ENCODE results near the gene BBC3. TPM values are rescaled to one million over a fixed set of nuclear protein-coding genes. Genes with fewer than 3 reads are reported as not detected.
A peak's percentile ranks its signal among the peaks of the same experiment; 100 is the strongest.
"Not testable (repeated sequence)": the region's sequence is repeated elsewhere in the genome, so short reads cannot be mapped to it uniquely, and the experiment has no call there.

The BBC3 gene
- total RNA-seq, 1 donor from 2014 or later, result 14.9 TPM

DNA sequence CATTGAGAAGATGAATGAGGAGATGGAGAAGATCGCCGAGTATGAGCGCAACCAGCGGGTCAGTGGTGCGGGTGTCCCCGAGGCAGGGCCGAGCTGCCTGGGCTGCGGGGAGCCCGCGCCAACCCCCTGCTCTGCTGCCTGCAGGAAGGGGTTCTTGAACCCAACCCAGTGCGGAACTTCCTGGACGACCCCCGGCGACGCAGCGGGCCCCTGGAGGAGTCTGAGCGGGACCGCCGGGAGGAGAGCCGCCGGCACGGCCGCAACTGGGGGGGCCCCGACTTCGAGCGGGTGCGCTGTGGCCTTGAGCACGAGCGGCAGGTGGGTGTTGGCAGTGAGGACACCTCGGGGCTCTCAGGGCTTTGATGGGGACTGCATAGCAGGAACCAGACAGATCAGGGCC, 33.6 kb upstream of the BBC3 start:
- peaks cover 0 to 2% of the 10 kb centered on the region in 2 donors for H3K4me1 ChIP-seq
- H3K9me3 ChIP-seq, result no peaks in the 10 kb centered on the region
- no peak overlapping the region for H3K27ac ChIP-seq
- DNase-seq (ENCODE audit: low spot score in 2 of 2), result no peak
- H3K4me3 ChIP-seq, result no peak overlapping the region
- no peaks in the 10 kb centered on the region for H3K27me3 ChIP-seq
- H3K36me3 ChIP-seq, result peaks cover 66 to 85% of the 10 kb centered on the region in 2 donors
- intact Hi-C loops (cut with DNase I), result no loop called here
- TF ChIP-seq, protein P1, sequence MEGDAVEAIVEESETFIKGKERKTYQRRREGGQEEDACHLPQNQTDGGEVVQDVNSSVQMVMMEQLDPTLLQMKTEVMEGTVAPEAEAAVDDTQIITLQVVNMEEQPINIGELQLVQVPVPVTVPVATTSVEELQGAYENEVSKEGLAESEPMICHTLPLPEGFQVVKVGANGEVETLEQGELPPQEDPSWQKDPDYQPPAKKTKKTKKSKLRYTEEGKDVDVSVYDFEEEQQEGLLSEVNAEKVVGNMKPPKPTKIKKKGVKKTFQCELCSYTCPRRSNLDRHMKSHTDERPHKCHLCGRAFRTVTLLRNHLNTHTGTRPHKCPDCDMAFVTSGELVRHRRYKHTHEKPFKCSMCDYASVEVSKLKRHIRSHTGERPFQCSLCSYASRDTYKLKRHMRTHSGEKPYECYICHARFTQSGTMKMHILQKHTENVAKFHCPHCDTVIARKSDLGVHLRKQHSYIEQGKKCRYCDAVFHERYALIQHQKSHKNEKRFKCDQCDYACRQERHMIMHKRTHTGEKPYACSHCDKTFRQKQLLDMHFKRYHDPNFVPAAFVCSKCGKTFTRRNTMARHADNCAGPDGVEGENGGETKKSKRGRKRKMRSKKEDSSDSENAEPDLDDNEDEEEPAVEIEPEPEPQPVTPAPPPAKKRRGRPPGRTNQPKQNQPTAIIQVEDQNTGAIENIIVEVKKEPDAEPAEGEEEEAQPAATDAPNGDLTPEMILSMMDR (IDR thresholded peaks at IDR 0.05), result no peak

DNA sequence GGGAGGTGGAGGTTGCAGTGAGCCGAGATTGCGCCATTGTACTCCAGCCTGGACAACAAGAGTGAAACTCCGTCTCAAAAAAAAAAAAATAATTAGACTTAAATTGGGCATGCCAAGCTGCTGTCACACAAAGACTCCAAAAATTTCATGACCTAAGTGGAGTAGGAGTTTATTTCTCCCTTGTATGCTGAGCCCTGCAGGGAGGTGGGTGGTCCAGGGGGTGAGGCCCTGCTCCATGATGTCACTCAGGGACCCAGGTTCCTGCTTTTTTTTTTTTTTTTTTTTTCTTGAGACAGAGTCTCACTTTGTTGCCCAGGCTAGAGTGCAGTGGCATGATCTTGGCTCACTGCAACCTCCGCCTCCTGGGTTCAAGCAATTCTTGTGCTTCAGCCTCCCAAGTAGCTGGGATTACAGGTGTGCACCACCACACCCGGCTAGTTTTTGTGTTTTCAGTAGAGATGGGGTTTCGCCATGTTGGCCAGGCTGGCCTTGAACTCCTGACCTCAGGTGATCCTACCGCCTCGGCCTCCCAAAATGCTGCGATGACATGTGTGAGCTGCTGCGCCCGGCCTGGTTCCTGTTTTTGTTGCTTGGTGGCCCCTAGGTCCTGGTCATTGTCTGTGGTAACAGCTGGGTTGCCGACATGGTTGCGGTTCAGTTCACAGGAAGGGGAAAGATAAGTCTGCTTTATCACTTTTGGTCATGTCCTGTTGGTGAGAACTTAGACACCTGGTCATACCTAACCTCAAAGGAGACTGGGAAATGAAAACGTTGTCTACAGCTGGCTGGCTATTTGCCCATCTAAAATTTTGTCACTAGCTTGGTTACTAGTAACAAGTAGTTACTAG, 31.2 kb upstream of the BBC3 start:
- Histone ChIP-seq H3K4me1 (peaks cover 0 to 22% of the 10 kb centered on the region in 2 donors), H3K36me3 (peaks cover 65 to 84% of the 10 kb centered on the region in 2 donors)
- H3K9me3 ChIP-seq; DNase-seq (ENCODE audit: low spot score in 2 of 2); intact Hi-C loops (cut with DNase I); H3K4me3 ChIP-seq; H3K27ac ChIP-seq; H3K27me3 ChIP-seq: not testable (repeated sequence)

GRCh38 chr19:47260476-47260875, 29.5 kb upstream of the BBC3 start:
- H3K4me3 ChIP-seq, result no peak overlapping the region
- H3K27ac ChIP-seq, result no peak overlapping the region
- TF ChIP-seq, protein P1 (IDR thresholded peaks at IDR 0.05), result no peak
- intact Hi-C loops (cut with DNase I), result no loop called here
- peaks cover 50 to 71% of the 10 kb centered on the region in 2 donors for H3K36me3 ChIP-seq
- H3K9me3 ChIP-seq, result no peaks in the 10 kb centered on the region
- DNase-seq (ENCODE audit: low spot score in 2 of 2), result no peak
- H3K27me3 ChIP-seq, result no peaks in the 10 kb centered on the region
- peaks cover 0 to 28% of the 10 kb centered on the region in 2 donors for H3K4me1 ChIP-seq

GRCh38 chr19:47258895-47259555, 28.0 kb upstream of the BBC3 start:
- H3K9me3 ChIP-seq, result no peaks in the 10 kb centered on the region
- H3K36me3 ChIP-seq, result peaks cover 37 to 58% of the 10 kb centered on the region in 2 donors
- H3K4me3 ChIP-seq, result peak overlapping the region in 1 of 2 donors; percentile 72
- no peak for DNase-seq (ENCODE audit: low spot score in 2 of 2)
- no peaks in the 10 kb centered on the region for H3K27me3 ChIP-seq
- intact Hi-C loops (cut with DNase I), result no loop called here
- TF ChIP-seq, protein P1 (IDR thresholded peaks at IDR 0.05), result no peak
- peaks cover 0 to 29% of the 10 kb centered on the region in 2 donors for H3K4me1 ChIP-seq
- peak overlapping the region; percentile 96 to 98 for H3K27ac ChIP-seq

DNA sequence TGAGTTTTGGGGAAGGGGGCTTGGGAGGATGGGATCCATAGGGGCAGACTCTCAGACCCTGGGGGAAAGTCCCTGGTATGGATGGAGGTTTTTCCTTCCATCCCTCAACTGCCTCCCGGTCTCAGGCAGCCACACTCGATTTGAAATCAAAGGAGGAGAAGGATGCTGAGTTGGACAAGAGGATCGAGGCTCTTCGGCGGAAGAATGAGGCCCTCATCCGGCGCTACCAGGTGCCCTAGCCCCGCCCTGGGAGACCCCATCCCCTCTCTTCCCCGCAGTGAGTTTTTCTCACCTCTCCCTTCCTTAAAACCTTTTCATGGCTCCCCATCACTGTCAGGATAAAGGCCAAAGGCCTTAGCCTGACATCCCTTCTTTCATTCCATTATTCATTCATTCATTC, 27.4 kb upstream of the BBC3 start:
- peaks cover 37 to 52% of the 10 kb centered on the region in 2 donors for H3K36me3 ChIP-seq
- H3K4me3 ChIP-seq, result peak overlapping the region; percentile 42 to 72
- peaks cover 0 to 29% of the 10 kb centered on the region in 2 donors for H3K4me1 ChIP-seq
- TF ChIP-seq, protein P1 (IDR thresholded peaks at IDR 0.05), result no peak
- H3K9me3 ChIP-seq, result no peaks in the 10 kb centered on the region
- H3K27me3 ChIP-seq, result no peaks in the 10 kb centered on the region
- intact Hi-C loops (cut with DNase I), result no loop called here
- DNase-seq (ENCODE audit: low spot score in 2 of 2), result no peak
- H3K27ac ChIP-seq, result peak overlapping the region; percentile 96 to 98

All from ascending aorta (tissue), 2 donors.